ENCODE results near the gene ACTN2.

DNA sequence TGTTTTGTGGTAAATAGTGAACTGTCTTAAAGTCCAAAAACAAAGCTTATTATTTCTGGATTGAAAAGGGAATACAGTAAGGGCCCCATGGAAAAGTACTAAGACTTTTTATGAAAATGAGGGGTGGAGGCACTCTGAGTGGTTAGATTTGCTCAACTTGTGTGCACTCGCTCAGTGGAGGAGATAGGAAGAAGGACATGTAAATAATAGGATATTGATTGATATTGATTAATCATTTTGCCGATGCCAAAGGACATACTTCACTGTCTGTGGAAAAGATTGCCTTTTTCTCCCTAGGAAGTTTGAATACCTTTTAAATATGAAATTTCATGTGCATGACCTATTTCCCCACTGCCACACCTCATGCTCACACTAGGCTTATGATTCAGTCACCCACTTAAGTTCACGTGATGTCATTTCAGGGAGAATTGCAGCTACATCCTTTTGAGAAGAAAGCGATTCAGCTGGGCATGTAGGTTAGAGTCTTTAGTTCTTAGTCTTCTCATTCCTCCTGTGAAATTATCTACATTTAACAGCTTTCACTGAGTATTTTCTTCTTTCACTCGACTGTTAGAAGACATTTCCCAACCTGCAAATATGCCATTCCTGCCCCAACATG, 113.8 kb downstream of the ACTN2 start:
- TF ChIP-seq POLR2A (IDR thresholded peaks at IDR 0.05) = no peak
- TF ChIP-seq, protein P1, sequence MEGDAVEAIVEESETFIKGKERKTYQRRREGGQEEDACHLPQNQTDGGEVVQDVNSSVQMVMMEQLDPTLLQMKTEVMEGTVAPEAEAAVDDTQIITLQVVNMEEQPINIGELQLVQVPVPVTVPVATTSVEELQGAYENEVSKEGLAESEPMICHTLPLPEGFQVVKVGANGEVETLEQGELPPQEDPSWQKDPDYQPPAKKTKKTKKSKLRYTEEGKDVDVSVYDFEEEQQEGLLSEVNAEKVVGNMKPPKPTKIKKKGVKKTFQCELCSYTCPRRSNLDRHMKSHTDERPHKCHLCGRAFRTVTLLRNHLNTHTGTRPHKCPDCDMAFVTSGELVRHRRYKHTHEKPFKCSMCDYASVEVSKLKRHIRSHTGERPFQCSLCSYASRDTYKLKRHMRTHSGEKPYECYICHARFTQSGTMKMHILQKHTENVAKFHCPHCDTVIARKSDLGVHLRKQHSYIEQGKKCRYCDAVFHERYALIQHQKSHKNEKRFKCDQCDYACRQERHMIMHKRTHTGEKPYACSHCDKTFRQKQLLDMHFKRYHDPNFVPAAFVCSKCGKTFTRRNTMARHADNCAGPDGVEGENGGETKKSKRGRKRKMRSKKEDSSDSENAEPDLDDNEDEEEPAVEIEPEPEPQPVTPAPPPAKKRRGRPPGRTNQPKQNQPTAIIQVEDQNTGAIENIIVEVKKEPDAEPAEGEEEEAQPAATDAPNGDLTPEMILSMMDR (IDR thresholded peaks at IDR 0.05) = no peak
